Epithelial cell of proximal tubule (primary cell): Measurements from ENCODE around the gene PLET1. TPM values are rescaled to one million over a fixed set of nuclear protein-coding genes. Genes with fewer than 3 reads are reported as not detected.
"Not testable (repeated sequence)": the region's sequence is repeated elsewhere in the genome, so short reads cannot be mapped to it uniquely, and the experiment has no call there.

Source experiments
- DNase-seq: peaks from one replicate; pipeline ENCODE4 v3.0.0-alpha.2; 2011; ENCODE audit warnings: low read depth
- H3K4me3 ChIP-seq: 2 replicates; pipeline ENCODE4 v1.5.1; 2011; ENCODE audit warnings: low read depth, mild to moderate bottlenecking, low read length
- total RNA-seq: library from RNA; depleted of rRNA; stranded (reverse); fragments of >200 nt; gene quantifications from 2 replicates; pipeline ENCODE4 v1.2.3, GENCODE V29; 2015
- TF ChIP-seq, protein P1 (sequence below): conservative IDR thresholded peaks from 2 replicates; pipeline ENCODE4 v1.5.1; 2012; ENCODE audit warnings: low read depth, mild to moderate bottlenecking, low read length

PLET1 gene
- total RNA-seq, 1 donor from 2014 or later, result not detected

- no peak overlapping the region for H3K4me3 ChIP-seq
- TF ChIP-seq, protein P1, sequence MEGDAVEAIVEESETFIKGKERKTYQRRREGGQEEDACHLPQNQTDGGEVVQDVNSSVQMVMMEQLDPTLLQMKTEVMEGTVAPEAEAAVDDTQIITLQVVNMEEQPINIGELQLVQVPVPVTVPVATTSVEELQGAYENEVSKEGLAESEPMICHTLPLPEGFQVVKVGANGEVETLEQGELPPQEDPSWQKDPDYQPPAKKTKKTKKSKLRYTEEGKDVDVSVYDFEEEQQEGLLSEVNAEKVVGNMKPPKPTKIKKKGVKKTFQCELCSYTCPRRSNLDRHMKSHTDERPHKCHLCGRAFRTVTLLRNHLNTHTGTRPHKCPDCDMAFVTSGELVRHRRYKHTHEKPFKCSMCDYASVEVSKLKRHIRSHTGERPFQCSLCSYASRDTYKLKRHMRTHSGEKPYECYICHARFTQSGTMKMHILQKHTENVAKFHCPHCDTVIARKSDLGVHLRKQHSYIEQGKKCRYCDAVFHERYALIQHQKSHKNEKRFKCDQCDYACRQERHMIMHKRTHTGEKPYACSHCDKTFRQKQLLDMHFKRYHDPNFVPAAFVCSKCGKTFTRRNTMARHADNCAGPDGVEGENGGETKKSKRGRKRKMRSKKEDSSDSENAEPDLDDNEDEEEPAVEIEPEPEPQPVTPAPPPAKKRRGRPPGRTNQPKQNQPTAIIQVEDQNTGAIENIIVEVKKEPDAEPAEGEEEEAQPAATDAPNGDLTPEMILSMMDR, result no peak
- DNase-seq, result no peak
These were observed 48.4 kb downstream of the PLET1 start for GRCh38 chr11:112212290-112212689.

DNA sequence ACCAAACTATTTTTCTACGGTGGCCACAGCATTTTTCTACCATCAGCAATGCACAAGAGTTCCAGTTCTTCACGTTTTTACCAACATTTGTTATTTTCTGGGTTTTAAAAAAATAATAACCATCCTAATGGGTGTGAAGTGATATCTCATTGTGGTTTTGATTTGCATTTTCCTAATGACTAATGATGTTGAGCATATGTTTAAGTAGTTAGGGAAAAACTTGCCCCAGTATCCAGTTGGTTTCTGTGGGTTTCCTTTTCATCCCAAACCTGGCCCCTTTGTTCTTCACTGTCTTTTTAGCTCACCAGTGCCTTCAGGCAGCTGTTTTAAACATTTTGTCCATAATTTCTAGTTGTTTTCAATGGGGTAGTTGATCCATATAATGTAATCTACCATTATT lies 49.1 kb downstream of the PLET1 start:
- TF ChIP-seq, protein P1, result no peak
- no peak for DNase-seq
- H3K4me3 ChIP-seq, result no peak overlapping the region

DNA sequence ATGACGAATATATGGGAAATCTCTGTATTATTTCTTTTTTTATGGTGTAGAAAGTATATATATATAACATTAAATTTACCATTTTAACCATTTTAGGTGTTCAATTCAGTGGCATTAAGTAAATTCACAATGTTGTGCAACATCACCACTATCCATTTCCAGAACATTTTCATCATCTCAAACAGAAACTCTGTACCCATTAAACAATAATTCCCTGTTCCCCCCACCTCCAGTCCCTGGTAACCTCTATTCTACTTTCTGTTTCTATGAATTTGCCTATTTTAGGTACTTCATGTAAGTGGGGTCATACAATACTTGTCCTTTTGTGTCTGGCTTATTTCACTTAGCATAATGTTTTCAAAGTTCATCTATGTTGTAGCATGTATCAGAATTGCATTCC lies 49.8 kb downstream of the PLET1 start:
- DNase-seq, result no peak
- TF ChIP-seq, protein P1, result no peak
- H3K4me3 ChIP-seq, result no peak overlapping the region

DNA sequence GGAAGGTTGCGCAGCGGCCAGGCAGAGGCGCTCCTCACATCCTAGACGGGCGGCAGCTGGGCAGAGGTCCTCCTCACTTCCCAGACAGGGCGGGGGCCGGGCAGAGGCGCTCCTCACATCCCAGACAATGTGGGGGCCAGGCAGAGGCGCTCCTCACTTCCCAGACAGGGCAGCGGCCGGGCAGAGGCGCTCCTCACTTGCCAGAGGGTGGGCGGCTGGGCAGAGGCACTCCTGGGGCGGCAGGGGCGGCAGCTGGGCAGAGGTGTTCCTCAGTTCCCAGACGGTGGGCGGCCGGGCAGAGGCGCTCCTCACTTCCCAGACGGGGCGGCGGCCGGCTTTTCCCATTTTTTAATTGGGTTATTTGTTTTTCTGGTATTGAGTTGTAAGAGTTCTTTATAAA lies 54.6 kb downstream of the PLET1 start:
- DNase-seq, result no peak
- no peak overlapping the region for H3K4me3 ChIP-seq

DNA sequence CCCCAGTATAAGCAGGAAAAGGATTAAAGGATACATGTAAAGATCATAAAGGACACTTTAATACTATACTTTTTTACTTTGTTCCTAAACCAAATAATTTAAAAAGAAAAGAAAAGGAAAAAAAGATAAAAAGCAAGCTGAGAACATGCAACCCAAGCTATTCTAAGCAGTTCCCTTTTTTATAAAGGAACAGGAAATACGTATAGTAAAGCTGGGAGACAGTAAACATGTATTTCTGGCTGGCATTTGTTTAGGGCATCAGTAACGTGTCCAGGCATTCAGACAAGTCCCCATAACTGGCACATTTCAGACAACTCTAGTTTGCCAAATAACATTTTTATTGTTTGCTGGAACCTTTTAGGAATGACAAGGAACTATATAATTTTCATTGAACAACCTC lies 60.4 kb downstream of the PLET1 start:
- no peak overlapping the region for H3K4me3 ChIP-seq
- TF ChIP-seq, protein P1, result no peak
- DNase-seq, result no peak

More for the DNA sequence above, 54.6 kb downstream of the PLET1 start:
- TF ChIP-seq, protein P1, result no peak

- H3K4me3 ChIP-seq, DNase-seq: not testable (repeated sequence)
These were observed 61.6 kb downstream of the PLET1 start for GRCh38 chr11:112199101-112199500.

Other genes with a start within 250 kb of the PLET1 start
- 41.0 and 64.7 TPM in 2 replicates for gene DLAT, start 235.5 kb downstream of the PLET1 start, total RNA-seq
- 0.12 and 0.36 TPM in 2 replicates for gene PIH1D2, start 186.8 kb downstream of the PLET1 start, total RNA-seq
- gene NKAPD1, start 186.6 kb downstream of the PLET1 start, total RNA-seq, result 11.9 and 20.3 TPM in 2 replicates
- gene TIMM8B, start 174.1 kb downstream of the PLET1 start, total RNA-seq, result 38.1 and 70.8 TPM in 2 replicates
- 48.5 and 96.7 TPM in 2 replicates for gene SDHD, start 174.0 kb downstream of the PLET1 start, total RNA-seq
- gene IL18, start 96.8 kb downstream of the PLET1 start, total RNA-seq, result 31.3 and 48.5 TPM in 2 replicates
- gene TEX12, start 93.5 kb downstream of the PLET1 start, total RNA-seq, result not detected in 2 replicates
- 0.29 and 0.52 TPM in 2 replicates for gene BCO2, start 85.3 kb downstream of the PLET1 start, total RNA-seq
- 53.6 and 57.2 TPM in 2 replicates for gene PTS, start 34.4 kb downstream of the PLET1 start, total RNA-seq